Measurements from ENCODE around the gene CDC42SE2. TPM values are rescaled to one million over a fixed set of nuclear protein-coding genes. Genes with fewer than 3 reads are reported as not detected.

The CDC42SE2 gene
- total and polyA plus RNA-seq, 10 donors, result 49.6 to 128 (median 102) TPM

GRCh38 chr5:131218392-131218791 is 45.5 kb upstream of the CDC42SE2 start:
- H3K36me3 ChIP-seq, result no peaks in the 10 kb centered on the region

GRCh38 chr5:131220566-131220965 is 43.3 kb upstream of the CDC42SE2 start:
- TF ChIP-seq POLR2AphosphoS5 (IDR thresholded peaks at IDR 0.05) (no peak), CTCF (IDR thresholded peaks at IDR 0.05 in 8 of 11, conservative IDR thresholded peaks at IDR 0.05 in 3 of 11) (no peak), POLR2A (IDR thresholded peaks at IDR 0.05) (no peak)
- Histone ChIP-seq H3K9me3 (no peaks in the 10 kb centered on the region), H3K4me3 (no peak overlapping the region), H3K36me3 (no peaks in the 10 kb centered on the region), H3K27me3 (replicated peaks in 1 of 7) (no peaks in the 10 kb centered on the region), H3K27ac (no peak overlapping the region), H3K4me1 (peaks cover 9 to 48% (median 23%) of the 10 kb centered on the region in 6 donors)
- DNase-seq, result no peak
- WGBS, 5 donors, result 91 to 98% (median 95%) methylated on average over 7 of the region's 7 CpGs
- intact Hi-C loops (cut with DNase I; ENCODE audit: low total_unique reads), result no loop called here

More at GRCh38 chr5:131218392-131218791, 45.5 kb upstream of the CDC42SE2 start:
- no peaks in the 10 kb centered on the region for H3K9me3 ChIP-seq
- no peak overlapping the region for H3K4me3 ChIP-seq
- H3K4me1 ChIP-seq, result peaks cover 3 to 48% (median 22%) of the 10 kb centered on the region in 6 donors
- WGBS, 5 donors, result 69 to 82% (median 78%) methylated on average over 4 of the region's 4 CpGs
- H3K27me3 ChIP-seq (replicated peaks in 1 of 7), result no peaks in the 10 kb centered on the region
- no peak for DNase-seq
- intact Hi-C loops (cut with DNase I; ENCODE audit: low total_unique reads), result no loop called here
- no peak overlapping the region for H3K27ac ChIP-seq
- TF ChIP-seq CTCF (IDR thresholded peaks at IDR 0.05 in 8 of 11, conservative IDR thresholded peaks at IDR 0.05 in 3 of 11) (no peak), POLR2AphosphoS5 (IDR thresholded peaks at IDR 0.05) (no peak), POLR2A (IDR thresholded peaks at IDR 0.05) (no peak)

- H3K4me3 ChIP-seq, result no peak overlapping the region
- peaks cover 9 to 50% (median 23%) of the 10 kb centered on the region in 6 donors for H3K4me1 ChIP-seq
- H3K36me3 ChIP-seq, result no peaks in the 10 kb centered on the region
- no peak overlapping the region for H3K27ac ChIP-seq
- H3K9me3 ChIP-seq, result no peaks in the 10 kb centered on the region
- WGBS, 5 donors, result 88 to 97% (median 96%) methylated on average over 10 of the region's 10 CpGs
- intact Hi-C loops (cut with DNase I; ENCODE audit: low total_unique reads), result no loop called here
- H3K27me3 ChIP-seq (replicated peaks in 1 of 7), result no peaks in the 10 kb centered on the region
- no peak for DNase-seq
- TF ChIP-seq POLR2A (IDR thresholded peaks at IDR 0.05) (no peak), CTCF (IDR thresholded peaks at IDR 0.05 in 8 of 11, conservative IDR thresholded peaks at IDR 0.05 in 3 of 11) (no peak), POLR2AphosphoS5 (IDR thresholded peaks at IDR 0.05) (no peak)
Measured at GRCh38 chr5:131221008-131221703, 42.7 kb upstream of the CDC42SE2 start.

GRCh38 chr5:131221888-131222287 is 42.0 kb upstream of the CDC42SE2 start:
- DNase-seq, result no peak
- Histone ChIP-seq H3K4me3 (no peak overlapping the region), H3K27me3 (replicated peaks in 1 of 7) (no peaks in the 10 kb centered on the region), H3K27ac (no peak overlapping the region), H3K36me3 (no peaks in the 10 kb centered on the region), H3K4me1 (peaks cover 9 to 54% (median 23%) of the 10 kb centered on the region in 6 donors), H3K9me3 (no peaks in the 10 kb centered on the region)
- TF ChIP-seq POLR2AphosphoS5 (IDR thresholded peaks at IDR 0.05) (no peak), CTCF (IDR thresholded peaks at IDR 0.05 in 8 of 11, conservative IDR thresholded peaks at IDR 0.05 in 3 of 11) (no peak), POLR2A (IDR thresholded peaks at IDR 0.05) (no peak)
- intact Hi-C loops (cut with DNase I; ENCODE audit: low total_unique reads), result no loop called here

Measured in spleen (tissue), 11 donors.